GM20000 (cell line): ENCODE data around the gene S100A1.

Experiments
- DNase-seq: peaks from one replicate; pipeline ENCODE4 v3.0.0; 2012; ENCODE audit warnings: low spot score
- CTCF ChIP-seq: IDR thresholded peaks from 2 replicates; pipeline ENCODE4 v1.5.1; 2012; ENCODE audit warnings: mild to moderate bottlenecking, control low read depth; ENCODE audit errors: extremely low read depth, missing control alignments

S100A1 gene

GRCh38 chr1:153616144-153616916, 11.9 kb upstream of the S100A1 start, which contains the start of gene S100A14:
TSS of gene S100A14 (minus strand) at chr1:153616325. CDS start at chr1:153615858, 467 bp downstream.
- no peak for TF ChIP-seq CTCF
- DNase-seq, result no peak

- TF ChIP-seq CTCF, result no peak
- DNase-seq, result no peak
Measured at GRCh38 chr1:153616917-153617311, 11.3 kb upstream of the S100A1 start.

- TF ChIP-seq CTCF, result no peak
- peak; percentile 61 for DNase-seq
Measured at GRCh38 chr1:153617663-153618062, 10.6 kb upstream of the S100A1 start.

- no peak for TF ChIP-seq CTCF
- no peak for DNase-seq
Measured at GRCh38 chr1:153619171-153619570, 9.1 kb upstream of the S100A1 start.

- no peak for TF ChIP-seq CTCF
Measured at GRCh38 chr1:153623101-153623500, 5.1 kb upstream of the S100A1 start.

GRCh38 chr1:153624965-153625611, 3.1 kb upstream of the S100A1 start:
- DNase-seq, result no peak

More at GRCh38 chr1:153623101-153623500, 5.1 kb upstream of the S100A1 start:
- no peak for DNase-seq

More at GRCh38 chr1:153624965-153625611, 3.1 kb upstream of the S100A1 start:
- TF ChIP-seq CTCF, result no peak
